ENCODE results near the gene MAGEL2.
"Not testable (repeated sequence)": the region's sequence is repeated elsewhere in the genome, so short reads cannot be mapped to it uniquely, and the experiment has no call there.

MAGEL2 gene

GRCh38 chr15:23602124-23602523 is 45.5 kb downstream of the MAGEL2 start:
- DNase-seq: no peak

- DNase-seq: no peak
Observed at GRCh38 chr15:23599053-23599452, 48.6 kb downstream of the MAGEL2 start.

GRCh38 chr15:23597278-23597677 is 50.4 kb downstream of the MAGEL2 start:
- DNase-seq: not testable (repeated sequence)

GRCh38 chr15:23596736-23597135 is 50.9 kb downstream of the MAGEL2 start:
- no peak for DNase-seq

- DNase-seq: no peak
Observed at GRCh38 chr15:23595368-23595767, 52.3 kb downstream of the MAGEL2 start.

GRCh38 chr15:23594252-23594770 is 53.4 kb downstream of the MAGEL2 start:
- no peak for DNase-seq

All from suppressor macrophage treated with lipopolysaccharide for 1 hour (primary cell).